ENCODE measurements around the gene NOTUM. TPM values are rescaled to one million over a fixed set of nuclear protein-coding genes. Genes with fewer than 3 reads are reported as not detected.
A peak's percentile ranks its signal among the peaks of the same experiment; 100 is the strongest.

NOTUM gene
- total RNA-seq (not detected), polyA plus RNA-seq (not detected)

DNA sequence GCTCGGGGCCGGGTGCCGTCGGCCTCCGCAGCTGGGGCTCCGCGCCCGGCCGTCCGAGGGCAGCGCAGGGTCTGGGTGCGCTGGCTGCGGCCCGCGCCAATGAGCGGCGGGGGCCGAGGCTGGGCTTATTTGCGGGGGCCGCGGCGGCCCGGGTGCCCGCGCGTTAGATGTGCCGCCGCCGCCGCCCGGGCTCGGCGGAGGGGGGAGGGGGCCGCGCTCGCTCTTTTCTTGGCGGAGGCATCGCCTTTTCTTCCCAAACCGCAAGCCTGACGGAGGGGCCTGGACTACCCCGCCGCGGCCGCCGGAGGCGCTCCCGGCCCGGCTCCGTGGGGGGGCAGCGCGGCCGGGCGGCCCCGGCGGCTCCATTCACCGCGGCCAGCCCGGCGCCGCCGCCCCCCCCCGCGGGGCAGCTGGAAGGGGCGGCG, at the start of gene NOTUM:
Gene NOTUM, minus strand, starts transcription at position 101 of the 425 bp plus-strand sequence. CDS start 278 bp downstream, outside the sequence.
- Mint-ChIP-seq H3K9me3 (peaks cover 0 to 2% (median 0%) of the 10 kb centered on the region in 8 donors), H3K27me3 (peaks cover 2 to 12% of the 10 kb centered on the region in 2 donors), H3K4me3 (peak within 1 kb of the TSS in 1 of 8 donors; percentile 34), H3K27ac (no peak within 1 kb of the TSS), H3K4me1 (peaks cover 0 to 3% (median 0%) of the 10 kb centered on the region in 4 donors), H3K36me3 (no peaks in the 10 kb centered on the region)
- ChIA-PET POLR2A (ENCODE audit: partially characterized antibody) (interaction anchor here (0.6 to 2.6 kb wide), 4 partner anchors 16 to 76 kb away, joined by 3 to 57 read pairs (median 12); partner anchors contain the start of genes ASPSCR1, CENPX, DCXR and LRRC45), CTCF (ENCODE audit: partially characterized antibody) (interaction anchor here (1.1 to 2.6 kb wide), 5 partner anchors 52 to 191 kb away, joined by 4 to 81 read pairs (median 6); partner anchors contain the start of genes CENPX, DCXR and LRRC45)
- H3K9me3 ChIP-seq (ENCODE audit: control insufficient read depth in 1 of 2, low read length in 2 of 2), result no peaks in the 10 kb centered on the region
- DNase-seq, result peak in 1 of 5 donors; percentile 39
- intact Hi-C loops (cut with micrococcal nuclease), result loop anchor here (5.0 kb wide), 2 partner anchors 76 to 191 kb away; partner anchors contain the start of gene DCXR
- H3K36me3 ChIP-seq (ENCODE audit: insufficient read depth, low read length), result no peaks in the 10 kb centered on the region
- peaks cover 30% of the 10 kb centered on the region for H3K27me3 ChIP-seq (ENCODE audit: insufficient read depth, low read length)
- H3K4me3 ChIP-seq (ENCODE audit: low read length in 2 of 2), result peak within 1 kb of the TSS in 1 of 2 donors; percentile 37
- no peak within 1 kb of the TSS for H3K27ac ChIP-seq (ENCODE audit: low read depth, low read length)
- peaks cover 7% of the 10 kb centered on the region for H3K4me1 ChIP-seq (ENCODE audit: insufficient read depth, low read length)

DNA sequence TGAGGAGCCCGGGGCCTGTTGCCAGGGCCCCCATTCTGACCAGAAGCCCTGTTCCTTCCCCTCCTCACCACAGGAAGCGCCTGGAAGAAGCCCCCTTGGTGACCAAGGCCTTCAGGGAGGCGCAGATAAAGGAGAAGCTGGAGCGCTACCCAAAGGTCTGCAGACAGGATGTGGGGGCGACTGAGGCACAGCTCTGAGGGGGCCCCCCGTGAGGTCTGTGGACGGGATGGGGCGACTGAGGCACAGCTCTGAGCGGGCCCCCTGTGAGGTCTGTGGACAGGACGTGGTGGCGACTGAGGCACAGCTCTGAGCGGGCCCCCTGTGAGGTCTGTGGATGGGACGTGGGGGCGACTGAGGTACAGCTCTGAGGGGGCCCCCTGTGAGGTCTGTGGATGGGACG, 48.4 kb upstream of the NOTUM start:
- intact Hi-C loops (cut with micrococcal nuclease), result no loop called here
- ChIA-PET CTCF (ENCODE audit: partially characterized antibody) (interaction anchor here (1.0 kb wide), 1 partner anchor 10 kb away, joined by 3 read pairs; no protein-coding TSS in a partner anchor), POLR2A (ENCODE audit: partially characterized antibody) (no interaction called here)
- Histone ChIP-seq H3K27ac (ENCODE audit: low read depth, low read length) (no peak overlapping the region), H3K4me1 (ENCODE audit: insufficient read depth, low read length) (no peaks in the 10 kb centered on the region), H3K4me3 (ENCODE audit: low read length in 2 of 2) (no peak overlapping the region), H3K27me3 (ENCODE audit: insufficient read depth, low read length) (no peaks in the 10 kb centered on the region), H3K36me3 (ENCODE audit: insufficient read depth, low read length) (no peaks in the 10 kb centered on the region), H3K9me3 (ENCODE audit: control insufficient read depth in 1 of 2, low read length in 2 of 2) (no peaks in the 10 kb centered on the region)
- Mint-ChIP-seq H3K4me3 (no peak overlapping the region), H3K36me3 (no peaks in the 10 kb centered on the region), H3K27me3 (no peaks in the 10 kb centered on the region), H3K9me3 (no peaks in the 10 kb centered on the region), H3K27ac (no peak overlapping the region), H3K4me1 (peaks cover 0 to 1% (median 0%) of the 10 kb centered on the region in 4 donors)
- DNase-seq, result no peak

- DNase-seq, result no peak
- ChIA-PET CTCF (ENCODE audit: partially characterized antibody) (interaction anchor here (1.0 kb wide), 1 partner anchor 10 kb away, joined by 3 read pairs; no protein-coding TSS in a partner anchor), POLR2A (ENCODE audit: partially characterized antibody) (no interaction called here)
- H3K27ac Mint-ChIP-seq, result no peak overlapping the region
- H3K9me3 Mint-ChIP-seq, result no peaks in the 10 kb centered on the region
- intact Hi-C loops (cut with micrococcal nuclease), result no loop called here
- no peak overlapping the region for H3K4me3 ChIP-seq (ENCODE audit: low read length in 2 of 2)
- peaks cover 0 to 1% (median 0%) of the 10 kb centered on the region in 4 donors for H3K4me1 Mint-ChIP-seq
- H3K9me3 ChIP-seq (ENCODE audit: control insufficient read depth in 1 of 2, low read length in 2 of 2), result no peaks in the 10 kb centered on the region
- no peaks in the 10 kb centered on the region for H3K4me1 ChIP-seq (ENCODE audit: insufficient read depth, low read length)
- H3K36me3 ChIP-seq (ENCODE audit: insufficient read depth, low read length), result no peaks in the 10 kb centered on the region
- H3K27me3 Mint-ChIP-seq, result no peaks in the 10 kb centered on the region
- H3K4me3 Mint-ChIP-seq, result no peak overlapping the region
- no peaks in the 10 kb centered on the region for H3K27me3 ChIP-seq (ENCODE audit: insufficient read depth, low read length)
- no peak overlapping the region for H3K27ac ChIP-seq (ENCODE audit: low read depth, low read length)
- no peaks in the 10 kb centered on the region for H3K36me3 Mint-ChIP-seq
These were observed 48.0 kb upstream of the NOTUM start for GRCh38 chr17:82008941-82009405.

DNA sequence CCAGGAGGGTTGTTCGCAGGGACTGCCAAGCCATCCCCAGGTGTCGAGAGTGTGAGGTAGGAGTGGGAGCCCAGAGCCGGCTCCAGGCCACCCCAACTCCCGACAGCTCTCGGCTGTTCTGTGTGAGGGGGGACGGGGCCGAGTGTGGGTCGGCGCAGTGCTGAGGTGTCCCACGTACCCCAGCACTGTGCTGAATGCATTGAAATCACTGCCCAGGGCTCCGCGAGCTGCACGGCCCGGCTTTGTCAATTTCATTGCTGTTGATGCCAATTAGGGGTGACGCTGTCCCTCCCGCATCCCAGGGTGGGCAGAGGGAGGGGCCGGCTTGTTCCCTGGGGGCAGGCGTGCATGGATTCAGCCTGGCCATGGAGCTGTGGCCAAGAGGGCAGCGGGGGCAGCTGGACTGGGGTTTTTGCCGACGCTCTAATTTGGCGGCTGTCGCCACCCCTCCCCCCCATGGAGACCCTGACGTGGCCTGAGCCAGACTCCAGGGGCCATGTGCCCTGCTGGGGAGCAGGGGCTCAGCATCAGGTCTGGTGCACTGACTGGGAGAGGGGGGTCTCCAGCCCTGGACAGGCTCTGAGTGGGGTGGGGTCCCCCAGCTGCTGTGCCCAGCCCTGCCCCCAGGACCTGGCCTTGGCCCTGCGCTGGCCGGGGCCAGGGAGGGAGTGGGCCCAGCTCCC, 47.4 kb upstream of the NOTUM start:
- H3K9me3 Mint-ChIP-seq, result no peaks in the 10 kb centered on the region
- intact Hi-C loops (cut with micrococcal nuclease), result no loop called here
- no peak for DNase-seq
- peaks cover 0 to 1% (median 0%) of the 10 kb centered on the region in 4 donors for H3K4me1 Mint-ChIP-seq
- Histone ChIP-seq H3K36me3 (ENCODE audit: insufficient read depth, low read length) (no peaks in the 10 kb centered on the region), H3K4me3 (ENCODE audit: low read length in 2 of 2) (no peak overlapping the region), H3K27me3 (ENCODE audit: insufficient read depth, low read length) (no peaks in the 10 kb centered on the region), H3K4me1 (ENCODE audit: insufficient read depth, low read length) (no peaks in the 10 kb centered on the region), H3K27ac (ENCODE audit: low read depth, low read length) (no peak overlapping the region), H3K9me3 (ENCODE audit: control insufficient read depth in 1 of 2, low read length in 2 of 2) (no peaks in the 10 kb centered on the region)
- no peak overlapping the region for H3K27ac Mint-ChIP-seq
- no peaks in the 10 kb centered on the region for H3K36me3 Mint-ChIP-seq
- no peaks in the 10 kb centered on the region for H3K27me3 Mint-ChIP-seq
- POLR2A ChIA-PET (ENCODE audit: partially characterized antibody), result no interaction called here
- no peak overlapping the region for H3K4me3 Mint-ChIP-seq
- CTCF ChIA-PET (ENCODE audit: partially characterized antibody), result no interaction called here

DNA sequence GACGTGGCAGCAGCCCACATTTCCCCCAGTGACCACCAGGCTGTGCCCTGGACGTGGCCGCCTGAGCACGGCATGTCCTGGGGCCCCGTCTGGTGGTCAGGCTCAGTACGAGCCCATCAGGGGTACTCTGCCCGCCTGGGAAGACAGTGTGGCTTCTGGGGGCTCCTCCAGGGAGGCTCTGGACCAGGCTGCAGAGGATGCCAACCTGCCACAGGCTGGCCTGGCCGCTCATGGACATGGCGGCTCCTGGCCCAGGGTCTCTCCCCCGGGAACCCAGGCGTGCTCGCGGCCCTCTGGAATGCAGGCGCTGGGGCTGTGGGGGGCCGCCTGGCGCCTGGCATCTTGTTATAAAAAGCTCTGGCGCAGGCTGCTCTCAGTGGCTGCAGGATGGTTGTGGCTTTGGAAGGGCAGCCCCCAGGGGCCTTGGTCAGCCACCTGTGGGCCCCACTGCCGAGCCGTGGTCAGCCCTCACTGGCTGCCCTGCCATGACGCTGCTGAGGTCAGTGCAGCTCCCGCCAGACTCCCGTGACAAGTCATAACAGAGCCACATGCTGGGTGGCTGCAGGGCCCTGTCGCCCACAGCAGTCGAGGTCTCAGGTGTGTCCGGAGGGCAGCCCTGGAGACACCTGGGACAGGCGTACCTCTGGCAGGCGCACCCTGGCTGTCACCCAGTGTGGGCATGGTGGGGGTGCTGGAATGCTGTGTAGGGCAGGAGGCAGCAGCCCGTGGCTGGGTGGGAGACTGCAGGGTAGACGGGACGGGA, 46.7 kb upstream of the NOTUM start:
- ChIA-PET POLR2A (ENCODE audit: partially characterized antibody) (no interaction called here), CTCF (ENCODE audit: partially characterized antibody) (no interaction called here)
- no peaks in the 10 kb centered on the region for H3K9me3 ChIP-seq (ENCODE audit: control insufficient read depth in 1 of 2, low read length in 2 of 2)
- Mint-ChIP-seq H3K9me3 (no peaks in the 10 kb centered on the region), H3K27ac (peak overlapping the region in 1 of 7 donors; percentile 10), H3K4me3 (no peak overlapping the region), H3K36me3 (no peaks in the 10 kb centered on the region), H3K27me3 (no peaks in the 10 kb centered on the region), H3K4me1 (peaks cover 0 to 1% (median 0%) of the 10 kb centered on the region in 4 donors)
- no peak overlapping the region for H3K4me3 ChIP-seq (ENCODE audit: low read length in 2 of 2)
- H3K27ac ChIP-seq (ENCODE audit: low read depth, low read length), result no peak overlapping the region
- H3K27me3 ChIP-seq (ENCODE audit: insufficient read depth, low read length), result no peaks in the 10 kb centered on the region
- intact Hi-C loops (cut with micrococcal nuclease), result no loop called here
- DNase-seq, result no peak
- H3K36me3 ChIP-seq (ENCODE audit: insufficient read depth, low read length), result no peaks in the 10 kb centered on the region
- H3K4me1 ChIP-seq (ENCODE audit: insufficient read depth, low read length), result no peaks in the 10 kb centered on the region

DNA sequence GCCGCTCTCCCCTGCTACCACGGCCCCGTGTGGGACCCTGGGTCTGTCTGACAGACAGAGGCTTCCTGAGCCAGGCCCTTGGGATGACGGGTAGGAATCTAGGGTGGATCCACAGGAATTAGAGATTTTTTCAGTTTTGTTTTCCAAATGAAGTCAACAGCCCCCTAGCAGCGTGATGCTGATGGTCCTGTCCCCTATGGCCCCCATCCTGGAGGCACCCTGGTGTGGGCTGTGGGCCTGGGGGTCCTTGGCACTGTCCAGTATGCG, 46.2 kb upstream of the NOTUM start:
- Histone ChIP-seq H3K9me3 (ENCODE audit: control insufficient read depth in 1 of 2, low read length in 2 of 2) (no peaks in the 10 kb centered on the region), H3K27me3 (ENCODE audit: insufficient read depth, low read length) (no peaks in the 10 kb centered on the region), H3K4me1 (ENCODE audit: insufficient read depth, low read length) (no peaks in the 10 kb centered on the region), H3K27ac (ENCODE audit: low read depth, low read length) (no peak overlapping the region), H3K4me3 (ENCODE audit: low read length in 2 of 2) (no peak overlapping the region), H3K36me3 (ENCODE audit: insufficient read depth, low read length) (no peaks in the 10 kb centered on the region)
- peaks cover 0 to 1% (median 0%) of the 10 kb centered on the region in 4 donors for H3K4me1 Mint-ChIP-seq
- no peaks in the 10 kb centered on the region for H3K27me3 Mint-ChIP-seq
- ChIA-PET POLR2A (ENCODE audit: partially characterized antibody) (no interaction called here), CTCF (ENCODE audit: partially characterized antibody) (no interaction called here)
- no peaks in the 10 kb centered on the region for H3K9me3 Mint-ChIP-seq
- H3K27ac Mint-ChIP-seq, result no peak overlapping the region
- H3K4me3 Mint-ChIP-seq, result no peak overlapping the region
- DNase-seq, result no peak
- intact Hi-C loops (cut with micrococcal nuclease), result no loop called here
- H3K36me3 Mint-ChIP-seq, result no peaks in the 10 kb centered on the region

- ChIA-PET CTCF (ENCODE audit: partially characterized antibody) (no interaction called here), POLR2A (ENCODE audit: partially characterized antibody) (no interaction called here)
- H3K9me3 Mint-ChIP-seq, result no peaks in the 10 kb centered on the region
- H3K4me1 Mint-ChIP-seq, result peaks cover 0 to 1% (median 0%) of the 10 kb centered on the region in 4 donors
- DNase-seq, result no peak
- Histone ChIP-seq H3K4me3 (ENCODE audit: low read length in 2 of 2) (no peak overlapping the region), H3K4me1 (ENCODE audit: insufficient read depth, low read length) (no peaks in the 10 kb centered on the region), H3K36me3 (ENCODE audit: insufficient read depth, low read length) (no peaks in the 10 kb centered on the region), H3K9me3 (ENCODE audit: control insufficient read depth in 1 of 2, low read length in 2 of 2) (no peaks in the 10 kb centered on the region), H3K27me3 (ENCODE audit: insufficient read depth, low read length) (no peaks in the 10 kb centered on the region), H3K27ac (ENCODE audit: low read depth, low read length) (no peak overlapping the region)
- intact Hi-C loops (cut with micrococcal nuclease), result no loop called here
- peak overlapping the region in 1 of 7 donors; percentile 48 for H3K27ac Mint-ChIP-seq
- no peaks in the 10 kb centered on the region for H3K36me3 Mint-ChIP-seq
- H3K4me3 Mint-ChIP-seq, result no peak overlapping the region
- H3K27me3 Mint-ChIP-seq, result no peaks in the 10 kb centered on the region
These were observed 45.7 kb upstream of the NOTUM start for GRCh38 chr17:82006468-82007227.

Measured in CD4-positive, alpha-beta memory T cell (primary cell).